WERI-Rb-1 (cell line): ENCODE data around the gene ADGRF1.

ENCODE experiments used
- DNase-seq: peaks from one replicate; pipeline ENCODE4 v3.0.0-alpha.2; 2020
- H3K27ac ChIP-seq: fragments of 250-450 bp; sonication (Bioruptor Pico); 2 replicates; pipeline ENCODE4 v1.5.1; 2020; ENCODE audit warnings: mild to moderate bottlenecking, moderate library complexity
- H3K27me3 ChIP-seq: fragments of 250-450 bp; sonication (Bioruptor Pico); 2 replicates; pipeline ENCODE4 v1.5.1; 2021; ENCODE audit warnings: mild to moderate bottlenecking, low read depth, moderate library complexity; ENCODE audit not compliant: insufficient read depth, severe bottlenecking
- H3K36me3 ChIP-seq: fragments of 250-450 bp; sonication (Bioruptor Pico); 2 replicates; pipeline ENCODE4 v1.5.1; 2020; ENCODE audit warnings: mild to moderate bottlenecking, moderate library complexity
- H3K4me3 ChIP-seq: 2 replicates; pipeline ENCODE4 v1.5.1; 2011; ENCODE audit warnings: low read depth, mild to moderate bottlenecking, control low read depth, low read length
- H3K9me3 ChIP-seq: fragments of 250-450 bp; sonication (Bioruptor Pico); 2 replicates; pipeline ENCODE4 v1.5.1; 2021; ENCODE audit warnings: mild to moderate bottlenecking, moderate library complexity; ENCODE audit not compliant: severe bottlenecking
- TF ChIP-seq, protein P1 (sequence below): IDR thresholded peaks from 2 replicates; pipeline ENCODE4 v1.5.1; 2011; ENCODE audit warnings: low read depth, mild to moderate bottlenecking, control low read depth, inconsistent platforms, low read length

Gene ADGRF1

DNA sequence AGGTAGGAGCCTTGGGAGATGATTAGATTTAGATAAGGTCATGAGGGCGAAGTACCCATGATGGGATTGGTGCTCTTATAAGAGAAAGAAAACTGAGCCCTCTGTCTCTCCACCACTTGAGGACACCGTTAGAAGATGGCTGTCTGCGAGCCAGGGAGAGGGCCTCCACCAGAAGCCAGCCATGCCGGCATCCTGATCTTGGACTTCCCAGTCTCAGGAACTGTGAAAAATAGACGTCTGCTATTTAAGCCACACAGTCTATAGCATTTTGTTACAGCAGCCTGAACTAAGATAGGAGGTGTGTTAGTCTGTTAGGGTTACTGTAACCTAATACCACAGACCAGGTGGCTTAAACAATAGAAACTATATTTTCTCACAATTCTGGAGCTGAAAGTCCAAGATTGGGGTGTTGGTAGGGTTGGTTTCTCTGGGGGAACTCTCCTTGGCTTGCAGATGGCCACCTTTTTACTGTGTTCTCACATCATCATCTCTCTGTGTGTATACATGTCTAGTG is 38.0 kb upstream of the ADGRF1 start:
- Histone ChIP-seq H3K27me3 (no peaks in the 10 kb centered on the region), H3K36me3 (no peaks in the 10 kb centered on the region), H3K9me3 (peaks cover 7% of the 10 kb centered on the region), H3K4me3 (no peak overlapping the region), H3K27ac (no peak overlapping the region)
- no peak for DNase-seq
- TF ChIP-seq, protein P1, sequence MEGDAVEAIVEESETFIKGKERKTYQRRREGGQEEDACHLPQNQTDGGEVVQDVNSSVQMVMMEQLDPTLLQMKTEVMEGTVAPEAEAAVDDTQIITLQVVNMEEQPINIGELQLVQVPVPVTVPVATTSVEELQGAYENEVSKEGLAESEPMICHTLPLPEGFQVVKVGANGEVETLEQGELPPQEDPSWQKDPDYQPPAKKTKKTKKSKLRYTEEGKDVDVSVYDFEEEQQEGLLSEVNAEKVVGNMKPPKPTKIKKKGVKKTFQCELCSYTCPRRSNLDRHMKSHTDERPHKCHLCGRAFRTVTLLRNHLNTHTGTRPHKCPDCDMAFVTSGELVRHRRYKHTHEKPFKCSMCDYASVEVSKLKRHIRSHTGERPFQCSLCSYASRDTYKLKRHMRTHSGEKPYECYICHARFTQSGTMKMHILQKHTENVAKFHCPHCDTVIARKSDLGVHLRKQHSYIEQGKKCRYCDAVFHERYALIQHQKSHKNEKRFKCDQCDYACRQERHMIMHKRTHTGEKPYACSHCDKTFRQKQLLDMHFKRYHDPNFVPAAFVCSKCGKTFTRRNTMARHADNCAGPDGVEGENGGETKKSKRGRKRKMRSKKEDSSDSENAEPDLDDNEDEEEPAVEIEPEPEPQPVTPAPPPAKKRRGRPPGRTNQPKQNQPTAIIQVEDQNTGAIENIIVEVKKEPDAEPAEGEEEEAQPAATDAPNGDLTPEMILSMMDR: no peak

DNA sequence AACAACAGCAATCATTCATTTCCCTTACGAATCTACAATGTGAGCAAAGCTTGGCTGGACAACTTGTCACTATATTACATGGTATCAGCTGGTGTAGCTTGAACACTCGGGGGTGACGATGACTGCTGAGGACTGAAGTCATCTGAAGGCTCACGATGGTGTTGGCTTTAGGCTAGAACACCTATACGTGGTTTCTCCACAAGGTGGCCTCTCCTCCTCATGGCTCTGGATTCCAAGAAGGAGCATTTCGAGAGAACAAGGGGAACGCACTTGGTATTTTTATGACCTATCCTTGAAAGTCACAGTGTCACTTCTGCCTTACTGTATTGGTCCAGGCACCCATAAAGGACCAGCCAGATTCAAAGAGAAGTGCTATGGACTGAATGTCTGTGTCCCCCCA is 37.5 kb upstream of the ADGRF1 start:
- TF ChIP-seq, protein P1: peak; percentile 62
- H3K27me3 ChIP-seq: no peaks in the 10 kb centered on the region
- H3K36me3 ChIP-seq: no peaks in the 10 kb centered on the region
- DNase-seq: no peak
- H3K9me3 ChIP-seq: peaks cover 7% of the 10 kb centered on the region
- H3K4me3 ChIP-seq: no peak overlapping the region
- no peak overlapping the region for H3K27ac ChIP-seq

DNA sequence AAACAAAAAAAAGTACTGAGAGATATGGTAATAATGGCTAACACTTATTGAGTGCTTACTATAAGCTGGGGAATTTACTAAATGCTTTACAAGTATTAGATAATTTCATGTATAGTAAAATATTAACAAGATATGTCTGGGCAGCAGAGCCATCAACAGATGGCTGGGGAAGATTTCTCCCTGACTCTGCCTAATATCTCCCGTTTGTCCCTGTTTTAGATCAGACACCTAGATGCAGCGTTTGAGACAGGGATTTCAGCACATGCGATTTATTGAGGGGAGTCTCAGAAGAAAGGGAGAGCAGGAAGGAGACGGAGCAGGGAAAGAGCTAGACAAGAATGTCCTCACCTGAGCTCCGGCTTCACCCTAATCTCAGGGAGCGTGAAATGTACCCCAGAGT is 36.9 kb upstream of the ADGRF1 start:
- Histone ChIP-seq H3K27ac (no peak overlapping the region), H3K9me3 (peaks cover 7% of the 10 kb centered on the region), H3K36me3 (no peaks in the 10 kb centered on the region), H3K4me3 (no peak overlapping the region), H3K27me3 (no peaks in the 10 kb centered on the region)
- TF ChIP-seq, protein P1: no peak
- DNase-seq: no peak

DNA sequence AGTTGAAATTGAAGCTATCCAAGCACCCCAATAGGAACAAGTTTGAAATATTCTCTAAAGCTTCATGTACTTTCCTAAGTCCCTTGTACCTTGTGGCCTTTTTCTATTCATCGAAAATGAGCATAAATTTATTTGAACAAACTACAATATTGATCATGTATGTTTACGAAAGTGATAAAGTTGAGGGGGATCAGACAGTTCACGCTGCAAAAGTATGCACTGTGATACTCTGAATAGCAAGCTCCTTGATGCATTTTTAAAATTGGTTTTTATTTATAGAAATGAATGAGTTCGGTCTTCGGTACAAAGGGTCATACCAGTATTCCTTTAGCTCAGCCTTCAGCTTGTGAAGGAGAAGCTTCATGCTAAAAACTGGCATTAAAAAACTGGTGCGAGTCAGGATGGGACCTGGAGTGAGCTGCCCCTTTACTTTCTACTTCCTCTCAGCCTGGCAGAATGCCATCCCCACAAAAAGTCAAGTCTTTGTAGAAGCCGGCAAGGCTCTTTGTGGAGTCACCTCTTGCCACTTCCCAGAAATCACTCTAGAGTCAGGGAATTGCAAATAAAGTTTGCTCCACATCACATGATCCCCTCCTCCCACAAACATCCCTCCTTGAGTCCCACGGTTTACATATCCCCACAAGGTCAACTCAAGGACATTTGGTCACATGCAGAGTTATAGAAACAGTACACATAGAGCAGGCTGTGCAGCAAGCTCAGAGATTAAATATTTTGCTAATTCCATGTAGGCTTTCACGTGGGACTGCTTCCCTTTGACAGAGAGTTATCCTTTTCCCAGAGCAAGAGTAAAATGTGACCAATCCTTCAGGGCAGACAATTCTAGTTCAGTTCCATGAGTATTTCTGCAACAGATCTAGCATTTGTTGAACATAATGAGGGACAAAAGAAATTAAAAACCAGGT is 34.6 kb upstream of the ADGRF1 start:
- TF ChIP-seq, protein P1: no peak
- Histone ChIP-seq H3K36me3 (no peaks in the 10 kb centered on the region), H3K4me3 (no peak overlapping the region), H3K27ac (no peak overlapping the region), H3K27me3 (no peaks in the 10 kb centered on the region), H3K9me3 (peaks cover 7% of the 10 kb centered on the region)
- DNase-seq: no peak

DNA sequence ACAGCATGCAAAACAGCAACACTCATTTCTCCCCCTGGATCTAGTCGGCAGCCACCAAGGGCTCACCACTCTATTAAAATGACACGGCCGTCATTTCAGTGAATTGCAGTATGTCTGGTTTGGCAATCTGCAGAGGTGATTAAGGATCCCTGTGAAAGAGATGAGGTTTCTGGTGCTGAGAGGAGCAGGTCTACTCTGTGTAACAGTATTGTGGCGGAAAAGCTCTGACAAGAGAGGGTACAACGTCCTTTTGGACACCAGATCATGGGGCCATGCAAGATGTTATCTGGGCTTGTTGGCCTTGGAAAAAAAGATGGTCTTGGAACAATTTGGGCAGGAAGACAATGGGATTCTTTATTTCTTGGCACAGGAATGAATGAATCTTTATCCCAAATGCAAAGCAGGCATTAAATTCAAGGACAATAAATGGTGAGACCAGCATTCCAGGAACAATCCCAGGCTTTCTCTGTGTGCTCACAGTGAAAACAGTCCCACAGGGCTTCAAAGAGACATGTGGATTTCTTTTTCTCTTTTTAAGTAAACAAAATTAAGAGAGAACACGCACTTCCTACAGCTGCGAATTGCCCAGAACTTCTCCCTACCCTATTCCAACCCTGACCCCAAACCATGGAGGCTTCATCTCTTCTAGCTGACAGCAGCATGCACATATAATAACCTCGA is 33.7 kb upstream of the ADGRF1 start:
- DNase-seq: no peak

More for the DNA sequence above, 33.7 kb upstream of the ADGRF1 start:
- Histone ChIP-seq H3K27me3 (no peaks in the 10 kb centered on the region), H3K27ac (no peak overlapping the region), H3K36me3 (no peaks in the 10 kb centered on the region), H3K4me3 (no peak overlapping the region), H3K9me3 (peaks cover 7% of the 10 kb centered on the region)
- TF ChIP-seq, protein P1: no peak
